Gastroesophageal sphincter (tissue), 3 donors: ENCODE results near the gene FAM171A1.

Experiments
- POLR2A ChIP-seq, 2 donors: fragments of 450-650 bp; IDR thresholded peaks; one replicate each; pipeline ENCODE4 v1.6.1; 2017; ENCODE audit warnings: antibody characterized with exemption in 2 of 2, mild to moderate bottlenecking in 2 of 2, moderate library complexity in 1 of 2
- POLR2AphosphoS5 ChIP-seq: sonication (generic); formaldehyde crosslinking; IDR thresholded peaks from one replicate; pipeline ENCODE4 v1.6.1; 2017; ENCODE audit warnings: antibody characterized with exemption
- TF ChIP-seq, protein P1 (sequence below), 4 experiments: fragments of 200-600 bp in 2 of 4; fragments of 450-650 bp in 2 of 4; sonication (generic) in 1 of 4; IDR thresholded peaks; one replicate each; pipeline ENCODE4 v1.5.1; 2017 to 2019; ENCODE audit warnings: antibody characterized with exemption in 4 of 4, mild to moderate bottlenecking in 2 of 4, moderate library complexity in 2 of 4

DNA sequence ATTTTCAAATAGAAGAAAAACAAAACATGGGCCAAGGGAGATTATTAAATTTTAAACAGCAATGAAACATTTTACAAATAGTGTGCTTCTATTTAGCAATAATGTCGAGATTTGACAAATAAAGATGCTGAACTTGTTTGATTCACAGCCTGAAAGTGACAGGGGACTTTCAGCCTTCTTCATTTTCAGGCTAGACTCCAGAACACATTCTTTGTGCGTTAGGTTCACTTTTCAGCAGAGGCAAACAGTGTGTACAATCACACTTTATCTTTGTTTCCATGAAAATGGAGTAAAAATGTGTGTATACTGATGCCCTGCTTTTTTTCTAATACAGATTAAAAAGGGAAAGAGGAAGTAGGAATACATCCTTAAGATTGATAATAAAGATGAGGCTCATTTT lies 35.6 kb downstream of the FAM171A1 start:
- no peak for TF ChIP-seq POLR2A (IDR thresholded peaks at IDR 0.05)
- TF ChIP-seq, protein P1, sequence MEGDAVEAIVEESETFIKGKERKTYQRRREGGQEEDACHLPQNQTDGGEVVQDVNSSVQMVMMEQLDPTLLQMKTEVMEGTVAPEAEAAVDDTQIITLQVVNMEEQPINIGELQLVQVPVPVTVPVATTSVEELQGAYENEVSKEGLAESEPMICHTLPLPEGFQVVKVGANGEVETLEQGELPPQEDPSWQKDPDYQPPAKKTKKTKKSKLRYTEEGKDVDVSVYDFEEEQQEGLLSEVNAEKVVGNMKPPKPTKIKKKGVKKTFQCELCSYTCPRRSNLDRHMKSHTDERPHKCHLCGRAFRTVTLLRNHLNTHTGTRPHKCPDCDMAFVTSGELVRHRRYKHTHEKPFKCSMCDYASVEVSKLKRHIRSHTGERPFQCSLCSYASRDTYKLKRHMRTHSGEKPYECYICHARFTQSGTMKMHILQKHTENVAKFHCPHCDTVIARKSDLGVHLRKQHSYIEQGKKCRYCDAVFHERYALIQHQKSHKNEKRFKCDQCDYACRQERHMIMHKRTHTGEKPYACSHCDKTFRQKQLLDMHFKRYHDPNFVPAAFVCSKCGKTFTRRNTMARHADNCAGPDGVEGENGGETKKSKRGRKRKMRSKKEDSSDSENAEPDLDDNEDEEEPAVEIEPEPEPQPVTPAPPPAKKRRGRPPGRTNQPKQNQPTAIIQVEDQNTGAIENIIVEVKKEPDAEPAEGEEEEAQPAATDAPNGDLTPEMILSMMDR (IDR thresholded peaks at IDR 0.05): no peak
- no peak for TF ChIP-seq POLR2AphosphoS5
